Stimulated activated CD8-positive, alpha-beta memory T cell treated with anti-CD3 and anti-CD28 coated beads, Interleukin-7, amount 100 ng/mL, for 24 hours (primary cell): ENCODE results near the gene CDCA8.
"Not testable (repeated sequence)": the region's sequence is repeated elsewhere in the genome, so short reads cannot be mapped to it uniquely, and the experiment has no call there.

Source experiments
- DNase-seq: peaks from one replicate; pipeline ENCODE4 v3.0.0-alpha.2; 2020; ENCODE audit warnings: low read depth

The CDCA8 gene

DNA sequence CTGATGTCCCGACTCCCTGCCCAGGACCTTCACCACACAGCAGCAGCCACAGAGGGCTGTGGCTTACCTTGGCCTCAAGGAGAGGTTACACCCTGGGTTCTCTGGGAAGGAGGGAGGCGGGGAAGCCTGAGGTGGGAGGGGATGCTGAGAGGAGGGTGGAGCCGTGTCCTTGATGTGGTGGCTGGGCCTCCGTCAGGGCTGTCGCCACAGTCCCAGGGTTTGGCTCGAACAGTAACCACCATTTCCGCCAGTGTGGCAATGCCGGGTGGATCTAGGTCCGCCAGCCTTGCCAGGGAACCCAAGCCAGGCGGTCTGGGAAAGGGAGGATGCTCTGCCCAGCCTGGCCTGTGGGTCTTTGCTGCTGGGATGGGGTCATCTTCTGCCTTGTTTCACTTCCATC, 18.4 kb upstream of the CDCA8 start:
- DNase-seq: no peak

DNA sequence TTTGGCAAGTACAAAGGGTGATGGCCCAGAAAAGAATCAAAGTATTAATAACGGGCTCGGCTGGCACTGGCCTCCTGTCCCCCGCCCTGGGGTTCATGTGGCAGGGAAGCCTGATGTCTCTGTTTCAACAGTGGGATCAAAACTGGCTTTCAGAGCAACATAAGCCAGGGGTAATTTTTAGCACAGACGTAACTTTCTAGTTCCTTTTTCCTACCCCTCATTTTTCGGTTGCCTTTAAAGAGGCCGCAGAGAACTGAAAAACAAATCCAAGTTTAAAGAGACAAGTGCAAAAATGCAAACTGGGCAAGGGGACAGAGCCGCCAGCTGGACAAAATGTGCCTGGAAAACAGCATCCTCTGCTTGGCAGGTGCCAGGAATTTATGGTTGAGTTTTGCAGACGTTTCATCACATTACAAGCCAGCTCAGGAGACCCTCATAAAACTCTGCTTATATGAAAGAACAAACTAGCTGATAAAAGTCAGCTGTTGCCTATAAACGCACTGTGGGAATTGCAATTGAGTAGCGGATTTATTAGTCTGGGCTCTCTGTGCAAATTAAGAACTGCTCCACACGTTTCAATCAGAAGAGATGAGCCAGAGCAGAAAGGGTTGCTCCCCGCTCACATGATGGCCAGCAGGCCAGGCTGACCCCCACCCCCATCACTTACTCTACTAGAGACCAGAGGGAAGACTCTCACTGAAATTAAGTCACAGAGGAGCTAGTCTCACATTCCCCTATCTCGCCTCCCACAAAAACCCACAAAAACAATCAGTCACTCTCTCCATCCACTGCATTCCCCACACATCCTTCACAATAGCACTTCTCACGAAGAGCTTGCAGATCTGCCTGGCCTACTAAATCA, 15.8 kb upstream of the CDCA8 start:
- no peak for DNase-seq

DNA sequence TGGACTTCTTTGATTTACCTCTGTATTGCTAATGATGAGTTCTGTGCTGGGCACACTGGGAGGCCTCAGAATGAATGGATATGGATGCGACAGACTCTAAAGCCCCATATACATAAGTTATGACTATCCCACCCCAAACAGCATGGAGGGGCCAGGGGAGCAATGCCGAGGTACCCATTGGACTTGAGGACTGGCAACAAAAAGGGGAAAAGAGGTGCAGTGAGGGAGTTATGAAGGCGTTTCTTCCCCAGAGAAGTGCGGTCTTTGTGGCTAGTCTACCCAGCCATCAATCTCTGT, 15.2 kb upstream of the CDCA8 start:
- DNase-seq: no peak

DNA sequence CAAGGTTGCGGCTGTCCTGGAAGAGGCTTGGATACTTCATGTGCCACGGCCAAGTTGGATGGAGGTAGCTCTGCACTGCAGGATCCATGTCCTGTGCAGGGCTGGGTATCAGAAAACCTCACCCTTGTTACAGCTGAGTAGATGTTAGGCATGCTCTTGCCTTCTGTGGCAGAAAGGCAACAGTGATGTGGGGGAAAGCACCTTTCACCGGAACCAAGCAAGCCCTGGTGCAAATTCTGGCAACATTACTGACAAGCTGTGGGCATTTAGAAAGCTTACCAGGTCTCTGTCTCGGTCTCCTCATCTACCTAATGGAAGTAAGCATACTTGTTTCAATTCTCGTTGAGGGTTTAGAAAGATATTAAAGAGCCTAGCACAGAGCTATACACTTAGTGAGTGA, 14.5 kb upstream of the CDCA8 start:
- no peak for DNase-seq

DNA sequence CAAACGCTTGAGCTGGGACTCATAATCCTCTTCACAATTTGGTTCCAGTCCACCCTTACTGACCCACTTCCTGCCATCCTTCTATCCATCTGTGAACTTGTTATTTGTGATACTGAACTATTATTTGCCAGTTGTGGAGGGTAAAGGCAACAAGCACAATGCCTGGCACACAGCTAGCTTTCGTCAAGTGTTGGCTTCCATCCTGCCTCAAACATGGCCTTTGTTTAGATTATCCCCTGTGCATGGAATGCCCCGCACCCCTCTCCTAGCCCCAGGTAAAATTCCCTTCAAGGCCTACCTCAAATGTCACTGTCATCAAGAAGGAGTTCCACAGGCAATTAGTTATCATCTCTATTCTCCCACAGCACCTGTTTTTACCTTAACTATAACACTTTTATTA, 11.4 kb upstream of the CDCA8 start:
- DNase-seq: no peak

DNA sequence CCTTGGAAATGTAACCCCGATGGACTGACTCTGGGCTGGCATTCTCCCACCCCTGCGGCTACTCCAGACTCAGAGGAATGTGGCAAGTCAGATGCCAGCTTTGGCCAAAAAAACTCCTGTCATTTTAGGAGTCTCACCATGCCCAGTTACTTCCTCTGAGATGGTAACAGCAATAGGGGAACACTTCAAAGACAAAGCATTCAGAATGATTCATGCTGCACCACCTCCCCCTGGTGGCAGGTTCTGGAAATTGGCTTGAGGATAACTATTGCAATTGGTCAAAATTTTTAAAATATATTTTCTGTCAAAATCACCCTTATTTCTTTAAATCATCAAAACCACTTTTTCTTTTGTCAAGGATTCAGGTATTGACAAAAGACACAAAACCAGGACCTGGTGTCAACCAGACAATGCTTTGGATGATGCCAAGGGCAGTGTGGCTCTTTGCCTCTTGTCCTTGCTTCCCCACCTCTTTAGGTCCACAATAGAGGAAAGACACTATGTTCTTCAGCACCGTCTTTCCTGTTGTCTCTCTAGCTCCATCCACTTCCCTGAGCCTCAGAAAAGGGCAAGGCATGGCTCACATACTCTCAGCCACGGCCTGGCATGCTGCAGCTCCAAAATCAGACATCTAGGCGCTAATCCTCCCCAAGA, 9.9 kb upstream of the CDCA8 start:
- peak; percentile 69 for DNase-seq

DNA sequence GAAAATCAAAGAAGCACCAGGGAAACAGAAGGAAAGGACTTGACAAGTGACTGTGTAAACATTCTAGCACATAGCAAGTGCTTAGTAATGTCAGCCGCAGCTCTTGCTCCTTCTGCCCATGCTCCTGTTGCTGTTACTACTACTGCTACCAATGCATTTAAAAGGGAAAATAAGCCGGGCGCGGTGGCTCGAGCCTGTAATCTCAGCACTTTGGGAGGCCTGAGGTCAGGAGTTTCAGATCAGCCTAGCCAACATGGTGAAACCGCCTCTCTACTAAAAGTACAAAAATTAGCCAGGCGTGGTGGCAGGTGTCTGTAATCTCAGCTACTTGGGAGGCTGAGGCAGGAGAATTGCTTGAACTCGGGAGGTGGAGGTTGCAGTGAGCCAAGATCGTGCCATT, 8.1 kb upstream of the CDCA8 start:
- not testable (repeated sequence) for DNase-seq

DNA sequence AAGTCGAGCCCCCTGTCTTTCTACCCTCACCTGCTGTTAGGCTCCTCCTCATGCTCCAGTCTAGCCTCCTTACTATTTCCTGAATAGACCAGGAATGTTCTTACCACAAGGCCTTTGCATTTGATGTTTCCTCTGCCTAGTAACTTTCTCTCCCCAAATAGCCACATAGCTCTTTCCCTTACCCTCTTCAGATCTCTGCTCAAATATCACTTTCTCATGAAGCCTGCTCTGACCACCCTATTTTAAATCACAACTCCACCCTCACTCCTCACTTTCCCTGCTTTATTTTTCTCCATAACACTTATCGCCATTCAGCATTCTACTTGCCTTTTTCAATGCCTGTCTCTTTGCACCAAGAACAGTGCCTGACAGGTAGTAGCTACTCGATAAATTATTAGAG, 6.6 kb upstream of the CDCA8 start:
- DNase-seq: no peak

DNA sequence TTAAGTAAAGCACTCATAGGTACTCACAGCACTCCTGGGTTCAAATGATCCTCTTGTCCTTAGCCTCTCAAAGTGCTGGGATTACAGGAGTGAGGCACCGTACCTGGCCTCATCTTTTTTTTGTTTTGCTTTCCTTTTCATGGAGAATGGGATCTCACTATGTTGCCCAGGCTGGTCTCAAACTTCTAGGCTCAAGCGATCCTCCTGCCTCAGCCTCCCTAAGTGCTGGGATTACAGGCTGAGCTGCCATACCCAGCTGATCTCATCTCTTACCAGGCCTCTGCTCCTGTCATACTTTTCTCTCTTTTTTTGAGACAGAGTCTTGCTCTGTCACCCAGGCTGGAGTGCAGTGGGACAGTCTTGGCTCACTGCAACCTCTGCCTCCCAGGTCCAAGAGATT, 4.6 kb upstream of the CDCA8 start:
- DNase-seq: not testable (repeated sequence)

DNA sequence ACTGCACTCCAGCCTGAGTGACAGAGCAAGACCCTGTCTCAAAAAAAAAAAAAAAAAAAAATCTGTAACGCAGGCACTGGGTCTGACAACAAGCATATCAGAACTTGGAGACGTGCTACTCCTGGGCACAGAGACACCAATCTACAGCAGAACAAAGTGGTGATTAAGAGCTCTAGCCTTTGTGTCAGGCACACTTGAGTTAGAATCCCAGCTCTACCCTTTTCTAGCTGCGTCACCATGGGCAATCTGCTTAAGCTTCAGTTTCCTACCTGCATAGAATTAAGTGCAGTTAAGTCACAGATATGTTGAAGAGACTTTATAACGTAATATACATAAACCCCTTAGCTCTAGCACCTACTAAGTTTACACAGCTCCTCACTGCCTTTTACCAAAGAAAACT, 3.4 kb upstream of the CDCA8 start:
- no peak for DNase-seq

DNA sequence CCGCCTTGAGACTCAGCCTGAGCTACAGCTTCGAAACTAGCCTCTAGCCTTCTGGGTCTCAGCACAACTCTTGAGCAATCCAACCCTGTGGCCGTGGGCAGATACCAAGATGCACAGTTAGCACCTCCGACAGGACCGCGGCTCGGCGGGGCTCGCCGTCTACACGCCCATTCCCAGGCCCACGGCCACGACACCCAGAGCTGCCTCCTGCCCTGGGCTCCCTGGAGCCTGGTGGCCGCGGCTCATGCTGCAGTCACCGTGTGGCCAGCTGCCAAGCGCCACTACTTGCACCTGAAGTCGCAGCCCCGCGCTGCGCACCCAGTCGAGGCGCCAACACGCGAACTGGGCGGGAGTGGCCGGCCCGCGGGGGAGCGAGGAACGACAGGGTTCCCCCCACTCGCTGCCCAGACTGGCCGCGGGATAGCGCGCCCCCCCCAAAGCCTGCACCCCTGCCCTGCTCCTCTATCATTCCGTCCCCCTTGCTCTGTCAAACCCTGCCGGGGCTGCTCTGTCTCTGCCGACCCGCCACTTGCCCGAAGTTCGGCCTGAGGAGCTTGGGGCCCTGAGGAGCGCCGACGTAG, 729 bp upstream of the CDCA8 start:
- no peak for DNase-seq

DNA sequence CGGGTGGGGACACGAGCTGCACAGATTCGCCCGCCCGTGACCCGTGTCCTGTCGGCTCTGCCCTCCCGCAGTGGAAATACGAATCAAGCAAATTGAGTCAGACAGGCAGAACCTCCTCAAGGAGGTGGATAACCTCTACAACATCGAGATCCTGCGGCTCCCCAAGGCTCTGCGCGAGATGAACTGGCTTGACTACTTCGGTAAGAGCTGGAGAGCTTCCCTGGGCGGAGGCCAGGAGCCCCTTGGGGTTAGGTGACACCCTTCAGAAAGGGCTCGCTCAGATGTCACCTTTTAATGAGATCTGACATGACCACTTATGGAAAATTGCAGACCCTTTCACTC, 489 bp downstream of the CDCA8 start:
- no peak for DNase-seq

DNA sequence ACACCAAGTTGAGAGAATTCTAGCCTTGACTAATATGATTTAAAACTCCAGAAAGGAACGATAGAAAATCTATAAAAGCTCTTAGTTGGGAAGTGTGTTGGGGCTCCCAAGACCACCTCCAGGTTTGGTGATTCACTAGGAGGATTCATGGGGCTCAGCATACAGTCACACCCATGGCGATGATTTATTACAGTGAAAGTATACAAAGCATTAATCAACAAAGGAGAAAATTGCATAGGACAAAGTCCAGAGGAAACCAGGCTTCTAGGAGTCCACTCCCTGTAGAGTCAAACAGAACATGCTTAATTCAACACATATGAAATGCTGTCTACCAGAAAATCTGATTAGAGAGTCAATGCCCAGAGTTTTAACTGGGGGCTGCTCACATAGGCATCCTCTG, 4.8 kb downstream of the CDCA8 start:
- DNase-seq: no peak

DNA sequence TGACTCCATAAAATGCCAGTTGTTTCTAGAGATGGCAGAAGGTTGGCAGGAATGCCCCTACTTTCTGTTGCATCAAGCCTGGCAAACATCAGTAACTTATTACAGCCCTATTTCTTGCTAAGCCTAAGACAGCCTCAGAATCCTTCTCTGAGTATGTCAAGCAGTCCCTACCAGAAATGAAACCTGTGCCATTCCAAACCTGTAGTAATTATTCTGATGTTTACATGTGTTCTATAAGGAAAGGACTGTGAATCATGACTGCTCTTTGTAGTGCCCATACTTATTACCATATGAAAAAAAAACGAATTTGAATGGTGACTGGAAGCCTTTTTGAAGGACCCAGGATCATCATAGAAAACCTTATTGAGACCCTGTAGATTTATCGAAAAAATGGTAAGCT, 5.4 kb downstream of the CDCA8 start:
- DNase-seq: no peak

DNA sequence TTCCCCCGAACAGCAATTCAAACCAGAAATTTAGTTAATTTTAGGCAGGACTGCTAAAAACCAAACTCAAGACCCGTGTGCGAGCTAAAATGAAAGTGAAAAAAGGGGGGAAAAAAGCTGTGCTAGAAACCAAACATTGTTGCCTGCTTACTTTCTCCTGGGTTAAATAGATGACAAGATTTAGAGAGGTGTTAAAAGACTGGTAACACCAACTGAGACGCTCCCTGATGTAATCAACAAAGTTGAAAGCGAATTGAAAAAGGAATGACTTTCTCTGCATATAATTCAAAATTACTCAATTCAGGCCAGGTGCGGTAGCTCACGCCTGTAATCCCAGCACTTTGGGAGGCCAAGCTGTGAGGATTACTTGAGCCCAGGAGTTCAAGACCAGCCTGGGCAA, 6.8 kb downstream of the CDCA8 start:
- DNase-seq: no peak

DNA sequence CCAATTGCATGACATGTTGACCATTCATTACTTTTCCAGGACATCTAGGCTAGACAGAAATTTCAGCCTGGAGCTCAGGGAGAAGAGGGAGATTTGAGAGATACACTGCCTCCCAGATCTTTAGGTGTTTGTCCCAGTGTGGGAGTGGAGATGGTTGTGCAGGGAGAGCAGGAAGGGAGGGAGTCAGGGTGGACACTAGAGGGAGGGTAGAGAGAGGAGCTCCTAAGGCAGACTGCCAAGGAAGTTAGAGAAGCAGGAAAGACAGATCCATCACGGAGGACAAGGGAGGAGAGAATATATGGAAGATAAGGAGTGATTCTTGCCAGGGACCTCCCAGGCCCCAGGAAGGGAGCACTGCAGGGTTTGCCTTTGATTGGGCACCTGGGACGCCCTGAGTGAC, 8.7 kb downstream of the CDCA8 start:
- DNase-seq: no peak

DNA sequence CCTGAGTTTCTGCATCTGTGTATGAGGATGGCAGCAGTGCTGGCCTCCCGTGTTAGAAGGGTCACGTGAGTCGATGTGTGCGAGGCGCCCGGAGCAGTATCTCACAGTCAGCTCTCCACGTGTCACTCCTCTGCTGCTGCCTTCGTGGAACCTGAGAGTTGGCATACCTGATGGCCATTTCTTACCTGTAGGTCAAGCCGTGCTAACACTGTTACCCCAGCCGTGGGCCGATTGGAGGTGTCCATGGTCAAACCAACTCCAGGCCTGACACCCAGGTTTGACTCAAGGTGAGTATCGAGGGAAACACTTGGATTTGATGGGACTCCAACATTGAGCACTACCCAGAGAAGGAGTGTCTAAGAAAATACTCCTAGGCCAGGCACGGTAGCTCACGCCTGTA, 10.7 kb downstream of the CDCA8 start:
- no peak for DNase-seq

DNA sequence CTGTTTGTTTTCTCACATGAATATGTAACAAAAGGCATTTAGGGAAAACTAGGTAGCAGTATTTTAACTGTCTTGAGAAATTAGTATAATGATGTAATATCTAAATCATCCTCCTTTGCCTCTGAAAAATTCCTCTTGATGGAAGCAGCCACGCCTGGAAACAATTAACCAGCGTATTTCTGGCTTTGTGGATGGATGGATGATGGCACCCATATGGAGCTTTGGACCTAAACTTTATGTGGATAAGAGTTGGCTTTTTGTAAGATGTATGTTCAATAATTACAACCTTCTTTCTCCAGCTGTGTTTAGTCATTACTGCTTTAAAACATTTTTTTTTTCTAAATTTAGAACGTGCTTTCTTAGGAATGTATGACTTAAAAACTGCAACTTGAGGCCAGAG, 12.7 kb downstream of the CDCA8 start:
- DNase-seq: no peak

DNA sequence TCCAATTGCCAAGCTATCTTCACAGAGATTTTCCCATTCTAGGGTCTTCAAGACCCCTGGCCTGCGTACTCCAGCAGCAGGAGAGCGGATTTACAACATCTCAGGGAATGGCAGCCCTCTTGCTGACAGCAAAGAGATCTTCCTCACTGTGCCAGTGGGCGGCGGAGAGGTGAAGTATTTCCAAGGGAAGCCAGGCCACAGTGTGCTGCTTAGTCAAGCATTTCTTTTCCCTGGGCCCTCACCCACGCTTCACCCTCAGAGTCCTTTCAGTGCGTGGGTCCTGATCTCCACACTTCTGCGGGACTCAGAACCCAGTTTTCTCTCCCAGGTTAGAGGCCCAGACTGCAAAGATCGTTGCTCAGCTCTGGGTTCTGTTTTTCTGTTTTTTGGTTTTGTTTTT, 13.1 kb downstream of the CDCA8 start:
- DNase-seq: no peak

DNA sequence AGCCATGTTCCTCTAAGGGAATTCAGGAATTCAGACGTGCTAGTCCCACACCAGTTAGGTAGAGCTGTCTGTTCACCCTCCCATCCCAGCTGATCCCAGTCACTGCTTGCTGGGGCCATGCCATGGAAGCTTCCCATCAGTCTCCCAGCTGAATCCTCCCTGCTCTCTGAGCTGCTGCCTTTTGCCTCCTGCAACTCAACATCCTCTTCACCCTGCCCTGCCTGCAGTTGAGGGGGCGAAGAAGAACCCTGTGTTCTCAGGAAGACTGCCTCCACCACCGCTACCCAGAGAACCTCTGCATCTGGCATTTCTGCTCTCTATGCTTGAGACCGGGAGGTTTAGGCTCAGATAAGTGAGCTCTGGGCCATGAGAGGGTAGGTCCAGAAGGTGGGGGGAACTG, 16.2 kb downstream of the CDCA8 start:
- DNase-seq: no peak

DNA sequence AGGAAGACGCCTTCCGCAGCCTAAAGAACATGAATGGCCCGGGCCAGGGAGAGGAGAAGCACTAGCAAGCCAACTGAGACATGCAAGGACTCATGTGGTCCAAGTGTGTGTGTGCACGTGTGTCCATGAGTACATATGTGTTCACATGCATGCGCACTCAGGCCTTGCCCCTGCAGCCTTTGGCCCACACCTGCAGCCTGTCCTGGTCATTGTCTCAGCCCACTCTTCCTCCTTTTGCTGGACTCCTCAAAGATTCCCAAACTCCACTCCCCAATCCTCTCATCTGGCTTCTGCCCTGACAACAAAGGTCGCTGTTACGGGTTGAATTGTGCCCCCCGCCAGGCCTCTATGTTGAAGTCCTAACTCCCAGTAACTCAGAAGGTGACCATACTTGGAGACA, 21.9 kb downstream of the CDCA8 start:
- DNase-seq: no peak

DNA sequence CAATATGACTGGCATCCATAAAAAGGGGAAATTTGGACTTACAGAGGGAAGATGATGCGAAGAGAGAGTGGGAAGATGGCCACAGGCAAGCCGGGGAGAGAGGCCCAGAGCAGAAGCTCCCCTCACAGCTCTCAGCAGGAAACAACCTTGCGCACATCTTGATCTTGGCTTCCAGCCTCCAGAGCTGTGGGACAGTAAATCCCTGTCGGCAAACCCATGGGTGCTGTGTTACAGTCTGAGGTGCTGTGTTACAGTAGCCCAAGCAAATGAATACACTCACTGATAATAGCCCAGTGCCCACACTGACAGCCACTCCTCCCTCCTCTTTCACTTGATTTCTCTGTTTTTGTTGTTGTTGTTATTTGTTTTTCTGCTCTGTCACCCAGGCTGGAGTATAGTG, 22.4 kb downstream of the CDCA8 start:
- DNase-seq: no peak

DNA sequence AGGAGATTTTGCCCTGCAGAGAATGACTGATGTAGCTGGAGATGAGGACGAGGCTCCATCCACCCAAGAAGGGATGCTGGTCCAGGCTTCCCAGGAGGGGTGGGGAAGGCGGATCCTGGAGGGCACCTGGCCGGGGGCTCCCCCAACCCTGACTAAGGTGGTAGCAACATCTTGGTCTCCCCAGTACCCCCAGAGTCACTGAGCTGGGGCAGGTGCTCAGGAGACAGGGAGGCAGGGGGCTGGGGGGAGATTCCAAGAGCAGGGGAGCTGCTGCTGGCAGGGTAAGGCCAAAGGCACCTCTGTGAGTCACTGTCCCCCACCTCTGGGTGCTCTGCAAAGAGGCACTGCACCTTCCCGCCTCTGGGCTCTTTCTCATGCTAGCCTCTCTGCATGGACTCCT, 24.0 kb downstream of the CDCA8 start:
- no peak for DNase-seq

DNA sequence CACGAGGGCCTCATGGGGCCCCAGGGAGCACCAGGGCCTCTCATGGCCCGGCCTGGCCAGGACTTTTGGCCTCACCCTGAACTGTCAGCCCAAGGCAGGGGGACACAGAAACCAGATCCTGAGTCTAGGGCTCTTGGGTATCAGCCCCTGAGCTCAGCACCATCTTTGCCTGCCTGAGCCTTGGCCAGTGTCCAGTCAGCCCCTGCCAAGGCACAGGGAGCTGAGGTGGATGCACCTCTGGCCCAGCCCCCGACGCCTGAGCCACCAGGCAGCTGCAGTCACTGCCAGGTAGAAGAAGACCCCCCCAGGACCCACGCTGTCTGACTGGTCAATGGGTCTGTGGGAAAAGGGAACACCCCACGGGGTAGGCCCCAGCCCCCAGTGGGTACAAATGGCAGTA, 25.3 kb downstream of the CDCA8 start:
- DNase-seq: no peak
